Smooth muscle cell (in vitro differentiated cells): ENCODE measurements around the gene ILF3. TPM values are rescaled to one million over a fixed set of nuclear protein-coding genes. Genes with fewer than 3 reads are reported as not detected.

Experiments
- DNase-seq: peaks from one replicate; lab custom pipeline; 2025; ENCODE audit not compliant: unreplicated experiment; lab: John Stamatoyannopoulos, UW
- H2AFZ ChIP-seq: fragments of 200-600 bp; sonication (generic); 2 replicates; pipeline ENCODE4 v1.6.0; 2016; ENCODE audit warnings: antibody characterized with exemption, low read depth, mild to moderate bottlenecking
- H3F3A ChIP-seq: fragments of 200-600 bp; sonication (generic); 2 replicates; pipeline ENCODE4 v1.6.0; 2017; ENCODE audit warnings: antibody characterized with exemption, low read depth
- H3K27ac ChIP-seq: fragments of 200-600 bp; sonication (generic); 2 replicates; pipeline ENCODE4 v1.5.1; 2016; ENCODE audit warnings: low read depth, mild to moderate bottlenecking
- H3K27me3 ChIP-seq: fragments of 200-600 bp; sonication (generic); 2 replicates; pipeline ENCODE4 v1.6.1; 2016; ENCODE audit warnings: low read depth, mild to moderate bottlenecking
- H3K36me3 ChIP-seq: fragments of 200-600 bp; sonication (generic); 2 replicates; pipeline ENCODE4 v1.5.1; 2016; ENCODE audit warnings: low read depth
- H3K4me1 ChIP-seq: fragments of 200-600 bp; sonication (generic); 2 replicates; pipeline ENCODE4 v1.5.1; 2016; ENCODE audit warnings: low read depth
- H3K4me2 ChIP-seq: fragments of 200-600 bp; sonication (generic); 2 replicates; pipeline ENCODE4 v1.6.0; 2016; ENCODE audit warnings: mild to moderate bottlenecking
- H3K4me3 ChIP-seq: fragments of 200-600 bp; sonication (generic); 2 replicates; pipeline ENCODE4 v1.5.1; 2016; ENCODE audit warnings: mild to moderate bottlenecking
- H3K79me2 ChIP-seq: fragments of 200-600 bp; sonication (generic); 2 replicates; pipeline ENCODE4 v1.6.0; 2016; ENCODE audit warnings: low read depth, mild to moderate bottlenecking
- H3K9ac ChIP-seq: fragments of 200-600 bp; sonication (generic); 2 replicates; pipeline ENCODE4 v1.6.0; 2016; ENCODE audit warnings: low read depth
- H3K9me3 ChIP-seq: fragments of 200-600 bp; sonication (generic); replicated peaks from 2 replicates; pipeline ENCODE4 v1.5.1; 2016; ENCODE audit warnings: low read depth
- H4K20me1 ChIP-seq: fragments of 200-600 bp; sonication (generic); 2 replicates; pipeline ENCODE4 v1.6.0; 2016; ENCODE audit warnings: low read depth
- WGBS: methylation state at CpG from one replicate; pipeline ENCODE4 v1.1.7; 2016; ENCODE audit warnings: low lambda C conversion rate; 5-methylcytosine and 5-hydroxymethylcytosine counted together
- polyA plus RNA-seq: library from polyadenylated mRNA; unstranded; fragments of >200 nt; fragmentation: Nextera tagmentation; extraction: Ambion mirVana; gene quantifications from 2 replicates; pipeline ENCODE4 v1.2.1, GENCODE V29; 2016
- total RNA-seq: library from RNA; depleted of rRNA; stranded (reverse); fragments of >200 nt; gene quantifications from 2 replicates; pipeline ENCODE4 v1.2.3, GENCODE V29; 2014
- TF ChIP-seq, protein P1 (sequence below): fragments of 200-600 bp; sonication (generic); IDR thresholded peaks from 2 replicates; pipeline ENCODE4 v1.5.1; 2017; ENCODE audit warnings: borderline replicate concordance, mild to moderate bottlenecking, antibody characterized with exemption; ENCODE audit not compliant: insufficient read depth, poor library complexity, severe bottlenecking

ILF3 gene
- total and polyA plus RNA-seq, 2 experiments from 2014 or later, result 78.0 to 108 TPM

DNA sequence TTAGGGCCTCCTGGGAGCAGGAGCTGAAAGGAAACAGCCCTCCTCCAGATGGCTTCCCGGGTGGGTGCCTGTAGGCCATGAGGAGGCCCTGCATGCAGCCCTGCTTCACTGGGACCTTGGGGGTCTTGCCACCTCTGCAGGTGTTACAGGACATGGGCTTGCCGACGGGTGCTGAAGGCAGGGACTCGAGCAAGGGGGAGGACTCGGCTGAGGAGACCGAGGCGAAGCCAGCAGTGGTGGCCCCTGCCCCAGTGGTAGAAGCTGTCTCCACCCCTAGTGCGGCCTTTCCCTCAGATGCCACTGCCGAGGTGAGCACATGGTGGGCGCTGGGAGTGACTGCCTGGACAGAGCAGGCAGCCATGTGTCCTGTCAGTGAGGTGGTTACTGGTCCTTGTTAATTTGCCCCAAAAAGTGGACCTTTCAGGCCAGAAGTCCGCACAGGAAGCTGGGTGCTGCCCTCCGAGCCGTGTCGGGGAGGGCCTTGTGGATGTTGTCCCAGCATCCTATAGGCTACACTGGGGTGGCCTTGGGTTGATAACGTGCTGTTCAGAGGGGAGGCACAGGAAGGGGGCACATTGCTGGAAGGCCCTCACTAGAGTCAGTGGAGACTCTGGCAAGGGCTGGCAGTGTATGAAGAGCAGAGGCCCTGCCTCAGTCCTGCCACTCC, 28.4 kb downstream of the ILF3 start:
- no peaks in the 10 kb centered on the region for H3K4me1 ChIP-seq
- TF ChIP-seq, protein P1, sequence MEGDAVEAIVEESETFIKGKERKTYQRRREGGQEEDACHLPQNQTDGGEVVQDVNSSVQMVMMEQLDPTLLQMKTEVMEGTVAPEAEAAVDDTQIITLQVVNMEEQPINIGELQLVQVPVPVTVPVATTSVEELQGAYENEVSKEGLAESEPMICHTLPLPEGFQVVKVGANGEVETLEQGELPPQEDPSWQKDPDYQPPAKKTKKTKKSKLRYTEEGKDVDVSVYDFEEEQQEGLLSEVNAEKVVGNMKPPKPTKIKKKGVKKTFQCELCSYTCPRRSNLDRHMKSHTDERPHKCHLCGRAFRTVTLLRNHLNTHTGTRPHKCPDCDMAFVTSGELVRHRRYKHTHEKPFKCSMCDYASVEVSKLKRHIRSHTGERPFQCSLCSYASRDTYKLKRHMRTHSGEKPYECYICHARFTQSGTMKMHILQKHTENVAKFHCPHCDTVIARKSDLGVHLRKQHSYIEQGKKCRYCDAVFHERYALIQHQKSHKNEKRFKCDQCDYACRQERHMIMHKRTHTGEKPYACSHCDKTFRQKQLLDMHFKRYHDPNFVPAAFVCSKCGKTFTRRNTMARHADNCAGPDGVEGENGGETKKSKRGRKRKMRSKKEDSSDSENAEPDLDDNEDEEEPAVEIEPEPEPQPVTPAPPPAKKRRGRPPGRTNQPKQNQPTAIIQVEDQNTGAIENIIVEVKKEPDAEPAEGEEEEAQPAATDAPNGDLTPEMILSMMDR, result no peak
- no peak overlapping the region for H3K27ac ChIP-seq
- peaks cover 13% of the 10 kb centered on the region for H3K79me2 ChIP-seq
- no peaks in the 10 kb centered on the region for H3K27me3 ChIP-seq
- H2AFZ ChIP-seq, result no peak overlapping the region
- H4K20me1 ChIP-seq, result peaks cover 100% of the 10 kb centered on the region
- no peak overlapping the region for H3K4me2 ChIP-seq
- H3K9ac ChIP-seq, result no peak overlapping the region
- H3K4me3 ChIP-seq, result no peak overlapping the region
- no peak for DNase-seq
- WGBS, result 98% methylated on average over 15 of the region's 15 CpGs
- peaks cover 32% of the 10 kb centered on the region for H3K36me3 ChIP-seq
- H3K9me3 ChIP-seq, result no peaks in the 10 kb centered on the region
- no peaks in the 10 kb centered on the region for H3F3A ChIP-seq

DNA sequence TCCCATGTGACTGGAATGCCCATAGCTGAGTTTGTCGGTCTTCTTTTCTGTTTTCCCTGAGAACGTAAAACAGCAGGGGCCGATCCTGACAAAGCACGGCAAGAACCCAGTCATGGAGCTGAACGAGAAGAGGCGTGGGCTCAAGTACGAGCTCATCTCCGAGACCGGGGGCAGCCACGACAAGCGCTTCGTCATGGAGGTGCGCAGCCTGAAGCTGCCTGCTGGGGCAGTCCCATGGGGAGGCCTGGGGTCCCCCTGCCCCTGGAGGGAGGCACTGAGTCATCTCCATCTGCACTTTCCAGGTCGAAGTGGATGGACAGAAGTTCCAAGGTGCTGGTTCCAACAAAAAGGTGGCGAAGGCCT, 28.9 kb downstream of the ILF3 start:
- Histone ChIP-seq H3K9me3 (no peaks in the 10 kb centered on the region), H3K36me3 (peaks cover 27% of the 10 kb centered on the region)

DNA sequence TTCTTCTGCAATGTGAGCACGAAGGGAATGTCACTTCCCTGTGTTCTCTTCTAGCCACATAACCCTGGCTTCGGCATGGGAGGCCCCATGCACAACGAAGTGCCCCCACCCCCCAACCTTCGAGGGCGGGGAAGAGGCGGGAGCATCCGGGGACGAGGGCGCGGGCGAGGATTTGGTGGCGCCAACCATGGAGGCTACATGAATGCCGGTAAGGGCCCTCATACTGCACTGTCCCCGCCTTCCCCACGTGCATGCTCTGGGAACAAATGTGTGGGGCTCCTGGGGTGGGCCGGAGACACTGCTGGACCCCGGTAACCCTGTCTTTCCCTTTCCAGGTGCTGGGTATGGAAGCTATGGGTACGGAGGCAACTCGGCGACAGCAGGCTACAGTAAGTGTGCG, 29.4 kb downstream of the ILF3 start:
- DNase-seq, result no peak
- Histone ChIP-seq H3K36me3 (peaks cover 24% of the 10 kb centered on the region), H3K27ac (no peak overlapping the region), H3K27me3 (no peaks in the 10 kb centered on the region), H3K4me2 (no peak overlapping the region), H3K79me2 (peaks cover 4% of the 10 kb centered on the region), H3K4me3 (no peak overlapping the region), H3F3A (no peaks in the 10 kb centered on the region), H3K4me1 (no peaks in the 10 kb centered on the region), H2AFZ (no peak overlapping the region), H3K9me3 (no peaks in the 10 kb centered on the region), H3K9ac (no peak overlapping the region), H4K20me1 (peaks cover 100% of the 10 kb centered on the region)
- WGBS, result 93% methylated on average over 21 of the region's 21 CpGs
- TF ChIP-seq, protein P1, result no peak

More for the DNA sequence above, 28.9 kb downstream of the ILF3 start:
- no peak for DNase-seq
- WGBS, result 92% methylated on average over 15 of the region's 15 CpGs
- Histone ChIP-seq H3K4me2 (no peak overlapping the region), H3K27me3 (no peaks in the 10 kb centered on the region), H3F3A (no peaks in the 10 kb centered on the region), H2AFZ (no peak overlapping the region), H4K20me1 (peaks cover 100% of the 10 kb centered on the region), H3K9ac (no peak overlapping the region), H3K27ac (no peak overlapping the region), H3K4me3 (no peak overlapping the region), H3K79me2 (peaks cover 10% of the 10 kb centered on the region), H3K4me1 (no peaks in the 10 kb centered on the region)
- TF ChIP-seq, protein P1, result no peak

DNA sequence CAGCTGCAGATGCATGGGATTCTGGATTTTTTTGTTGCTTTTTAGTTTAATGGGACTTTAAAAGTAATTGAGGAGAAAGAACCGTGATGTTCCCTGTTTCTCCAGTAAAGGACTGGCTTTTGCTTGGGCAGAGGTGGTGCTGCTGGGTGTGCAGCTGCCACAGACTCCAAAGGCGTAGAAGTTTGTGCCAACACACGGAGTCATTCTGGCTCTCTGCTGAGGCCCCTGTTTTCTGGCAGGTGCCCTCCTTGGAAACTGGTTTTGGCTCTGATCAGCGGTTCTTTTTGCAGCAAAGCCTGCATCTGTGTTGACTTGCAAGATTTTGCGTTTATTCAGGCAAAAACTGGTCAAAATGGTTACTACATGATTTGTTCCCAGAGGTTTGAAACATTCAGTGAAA, 31.1 kb downstream of the ILF3 start:
- H3F3A ChIP-seq, result no peaks in the 10 kb centered on the region
- 95% methylated on average over 5 of the region's 5 CpGs for WGBS
- H2AFZ ChIP-seq, result no peak overlapping the region
- H3K9me3 ChIP-seq, result no peaks in the 10 kb centered on the region
- DNase-seq, result no peak
- H3K79me2 ChIP-seq, result no peaks in the 10 kb centered on the region
- H3K36me3 ChIP-seq, result peaks cover 30% of the 10 kb centered on the region
- no peak overlapping the region for H3K4me2 ChIP-seq
- TF ChIP-seq, protein P1, result no peak
- no peaks in the 10 kb centered on the region for H3K4me1 ChIP-seq
- no peak overlapping the region for H3K27ac ChIP-seq
- peaks cover 100% of the 10 kb centered on the region for H4K20me1 ChIP-seq
- H3K4me3 ChIP-seq, result no peak overlapping the region
- no peak overlapping the region for H3K9ac ChIP-seq
- no peaks in the 10 kb centered on the region for H3K27me3 ChIP-seq
